ENCODE data around the gene NDST4.

- TF ChIP-seq EZH2 (IDR thresholded peaks at IDR 0.05; ENCODE audit: low read length) = no peak
- TF ChIP-seq CTCF (optimal IDR thresholded peaks at IDR 0.05 in 1 of 3, IDR thresholded peaks at IDR 0.05 in 1 of 3, conservative IDR thresholded peaks at IDR 0.05 in 1 of 3; ENCODE audit: extremely low read depth in 1 of 3, insufficient read depth in 2 of 3, low read length in 3 of 3) = no peak
Measured at GRCh38 chr4:114815760-114816159, 297.7 kb downstream of the NDST4 start.

All from keratinocyte (primary cell).